Measurements from ENCODE around the gene CILP2. TPM values are rescaled to one million over a fixed set of nuclear protein-coding genes. Genes with fewer than 3 reads are reported as not detected.

Gene CILP2
- total RNA-seq, 2 experiments from 2014 or later = 0.19 to 0.27 TPM

DNA sequence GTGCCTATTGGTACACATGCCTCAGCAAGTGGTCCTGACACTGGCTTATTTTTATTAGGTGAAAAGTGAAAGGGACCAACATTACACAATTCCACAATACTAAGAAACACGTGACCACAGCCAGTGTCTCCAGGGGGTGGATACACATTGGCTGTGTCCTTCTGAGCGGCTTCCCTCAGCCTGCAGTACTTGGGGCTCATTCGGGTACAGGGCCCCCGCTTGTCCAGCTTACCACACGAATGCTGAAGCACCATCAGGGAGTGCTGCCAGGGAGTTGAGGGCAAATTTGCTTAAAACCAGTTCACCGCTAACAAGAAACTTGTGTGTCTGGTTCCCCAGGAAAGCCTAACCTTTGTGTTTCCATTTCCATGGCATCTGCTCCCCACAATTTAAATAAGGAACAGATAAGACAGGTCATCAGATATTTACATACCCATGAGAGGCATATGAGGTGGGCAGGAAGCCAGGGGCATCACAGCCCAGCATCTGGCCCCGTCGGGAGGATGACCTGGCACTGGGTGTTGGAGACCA, 57.2 kb downstream of the CILP2 start:
- peaks cover 32% of the 10 kb centered on the region for H3K36me3 Mint-ChIP-seq (ENCODE audit: low read depth)
- ATAC-seq (no peak), DNase-seq (no peak)
- POLR2A ChIA-PET = no interaction called here
- no peaks in the 10 kb centered on the region for H3K27me3 Mint-ChIP-seq
- no peak overlapping the region for H3K4me3 Mint-ChIP-seq
- CTCF ChIA-PET = no interaction called here
- intact Hi-C loops (cut with DNase I, micrococcal nuclease) = loop anchor here (5.0 to 10.0 kb wide), 5 partner anchors 140 to 1427 kb away; partner anchors contain the start of genes SLC25A42 (in 1 of the 2), ZNF253 (in 1 of the 2) and ZNF430 (in 1 of the 2)
- no peaks in the 10 kb centered on the region for H3K9me3 Mint-ChIP-seq (ENCODE audit: low read depth)
- H3K27ac Mint-ChIP-seq = peak overlapping the region; percentile 56
- peaks cover 80% of the 10 kb centered on the region for H3K4me1 Mint-ChIP-seq

Other genes starting within 250 kb of the CILP2 start
- gene SUGP1, start 217.8 kb upstream of the CILP2 start, total RNA-seq = 10 to 100 TPM; 49.4 to 62.0 TPM
- gene MAU2, start 217.4 kb upstream of the CILP2 start, total RNA-seq = 10 to 100 TPM; 33.3 to 45.7 TPM
- 100 to 1,000 TPM; 123 to 139 TPM for gene GATAD2A, start 132.6 kb upstream of the CILP2 start, total RNA-seq
- 1 to 10 TPM; 3.8 to 4.4 TPM for gene TSSK6, start 22.7 kb upstream of the CILP2 start, total RNA-seq
- 100 to 1,000 TPM; 310 to 323 TPM for gene NDUFA13, start 22.0 kb upstream of the CILP2 start, total RNA-seq
- 10 to 100 TPM; 10.7 to 11.4 TPM for gene YJEFN3, start 9.4 kb upstream of the CILP2 start, total RNA-seq
- gene PBX4, start 80.4 kb downstream of the CILP2 start, total RNA-seq = 10 to 100 TPM; 19.4 to 21.2 TPM
- 10 to 100 TPM; 21.6 to 33.2 TPM for gene LPAR2, start 90.0 kb downstream of the CILP2 start, total RNA-seq
- 10 to 100 TPM; 54.9 to 56.6 TPM for gene GMIP, start 105.4 kb downstream of the CILP2 start, total RNA-seq
- gene ATP13A1, start 125.4 kb downstream of the CILP2 start, total RNA-seq = 10 to 100 TPM; 61.8 to 71.2 TPM
- 10 to 100 TPM; 63.9 to 70.8 TPM for gene ZNF101, start 130.6 kb downstream of the CILP2 start, total RNA-seq
- 1 to 10 TPM; 9.2 TPM for gene ZNF14, start 194.8 kb downstream of the CILP2 start, total RNA-seq